Epithelial cell of umbilical artery (primary cell): Measurements from ENCODE around the gene EIF2S1. TPM values are rescaled to one million over a fixed set of nuclear protein-coding genes. Genes with fewer than 3 reads are reported as not detected.

ENCODE experiments used
- total RNA-seq: library from RNA; depleted of rRNA; stranded (reverse); fragments of >200 nt; gene quantifications from 2 replicates; pipeline ENCODE4 v1.2.3, GENCODE V29; 2014

EIF2S1 gene
- 376 and 438 TPM in 2 replicates for total RNA-seq

DNA sequence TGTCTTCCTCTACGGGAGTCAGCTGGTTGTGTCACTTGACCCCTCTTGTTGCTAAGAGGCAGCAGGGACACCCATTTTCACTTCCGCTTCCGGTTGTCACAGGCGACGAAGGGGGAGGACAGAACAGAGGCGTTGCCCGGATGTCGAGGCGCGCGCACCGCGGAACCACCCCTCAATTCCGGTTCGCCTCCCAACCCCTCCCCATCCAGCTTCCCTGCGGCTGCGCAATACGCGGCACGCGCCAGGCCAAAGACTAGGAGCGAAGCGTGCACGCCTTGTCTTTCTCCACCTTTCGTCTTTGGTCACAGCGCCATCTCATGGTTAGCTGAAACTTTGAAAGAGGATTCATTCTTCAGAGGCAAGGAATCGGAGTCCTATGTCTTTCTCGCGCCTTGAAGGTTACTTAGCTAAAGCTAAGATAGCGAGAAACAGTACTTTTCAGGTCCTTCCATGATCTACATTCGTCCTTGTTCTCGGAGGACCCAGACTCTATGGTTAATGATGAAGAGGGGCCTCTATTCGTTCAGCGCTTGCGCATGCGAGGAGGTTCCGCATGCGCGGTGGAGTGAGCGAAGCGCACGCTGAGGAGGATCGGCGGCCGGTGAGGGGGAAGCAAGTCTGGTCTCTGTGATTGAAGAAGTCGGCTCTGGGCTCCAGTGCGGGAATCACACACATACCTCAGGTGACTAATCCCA lies at the start of gene EIF2S1, which contains the start of gene ATP6V1D:
TSS of gene EIF2S1 (plus strand) at position 554 of the 695 bp plus-strand sequence. CDS start 4,440 bp downstream, outside the sequence.
TSS of gene ATP6V1D (minus strand) at position 30 of the 695 bp plus-strand sequence. CDS start 106 bp downstream, outside the sequence.

DNA sequence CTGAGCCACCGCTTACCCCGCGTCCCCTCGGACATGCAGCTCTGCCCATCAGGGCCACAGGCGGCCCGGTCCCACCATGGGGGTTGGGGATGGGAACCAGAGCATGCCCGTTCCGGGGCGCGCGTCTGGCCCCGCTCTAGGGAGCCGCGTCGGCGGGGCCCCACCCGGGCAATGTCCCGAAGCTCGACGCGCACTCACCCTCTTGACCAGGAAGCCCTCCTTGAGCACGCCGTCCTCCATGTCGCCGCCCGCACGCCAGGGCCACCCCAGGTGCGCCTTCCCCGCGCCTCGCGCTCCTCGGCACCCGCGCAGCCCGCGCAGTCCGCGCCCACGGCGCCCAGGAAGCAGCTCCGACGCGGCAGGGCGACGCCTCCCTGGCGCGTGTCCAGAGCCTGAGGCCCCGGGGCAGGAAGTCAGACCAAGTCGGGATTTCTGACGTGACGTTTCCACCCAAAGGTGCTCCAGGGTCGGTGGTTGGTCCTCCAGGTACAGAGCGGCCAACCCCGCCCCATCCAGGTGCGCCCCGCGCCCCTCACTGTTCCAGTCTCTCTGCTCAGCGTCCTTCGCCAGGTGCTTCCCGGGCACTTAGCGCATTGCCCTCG lies 51.8 kb downstream of the EIF2S1 start, which contains the start of gene PLEK2:
TSS of gene PLEK2 (minus strand) at position 346 of the 602 bp plus-strand sequence. CDS start at position 240, 106 bp downstream.

Other genes starting within 250 kb of the EIF2S1 start
- under 0.01 TPM in 1 of 2 replicates, not detected in the other for gene GARIN2, start 170.9 kb upstream of the EIF2S1 start, total RNA-seq
- 24.7 and 33.4 TPM in 2 replicates for gene PALS1, start 118.9 kb upstream of the EIF2S1 start, total RNA-seq
- 110 and 116 TPM in 2 replicates for gene ATP6V1D, start 524 bp upstream of the EIF2S1 start, total RNA-seq
- gene PLEK2, start 51.8 kb downstream of the EIF2S1 start, total RNA-seq, result 14.9 and 27.0 TPM in 2 replicates
- under 0.01 and 0.15 TPM in 2 replicates for gene TMEM229B, start 128.4 kb downstream of the EIF2S1 start, total RNA-seq
- under 0.01 TPM in 2 replicates for gene PLEKHH1, start 173.0 kb downstream of the EIF2S1 start, total RNA-seq
- 12.3 TPM in 2 replicates for gene PIGH, start 239.9 kb downstream of the EIF2S1 start, total RNA-seq